PFSK-1 (cell line): Measurements from ENCODE around the gene TMEM80.

Experiments
- FOXP2 ChIP-seq: optimal IDR thresholded peaks from 2 replicates; pipeline ENCODE3; 2011; ENCODE audit warnings: borderline replicate concordance, control low read depth, inconsistent platforms; ENCODE audit not compliant: insufficient read depth; ENCODE audit errors: extremely low read length, extremely low read depth
- POLR2AphosphoS5 ChIP-seq: IDR thresholded peaks from 2 replicates; pipeline ENCODE4 v1.6.1; 2012; ENCODE audit warnings: low read depth, mild to moderate bottlenecking, control low read depth, low read length, moderate library complexity
- SIN3A ChIP-seq: IDR thresholded peaks from 2 replicates; pipeline ENCODE4 v1.6.1; 2012; ENCODE audit warnings: mild to moderate bottlenecking, low read length, moderate library complexity, borderline replicate concordance; ENCODE audit not compliant: insufficient read depth
- TAF1 ChIP-seq: IDR thresholded peaks from 2 replicates; pipeline ENCODE4 v1.6.1; 2012; ENCODE audit warnings: low read length, control low read depth, borderline replicate concordance; ENCODE audit not compliant: insufficient read depth
- TF ChIP-seq, protein P1 (sequence below), 2 experiments: IDR thresholded peaks; 2 replicates each; pipeline versions ENCODE4 v1.6.1 to v1.8.0; 2011 to 2012; ENCODE audit warnings: low read depth in 2 of 2, low read length in 2 of 2, control low read depth in 1 of 2, inconsistent platforms in 1 of 2, mild to moderate bottlenecking in 1 of 2, moderate library complexity in 1 of 2; ENCODE audit not compliant: insufficient read depth in 1 of 2

Gene TMEM80

GRCh38 chr11:659532-660085, 36.0 kb upstream of the TMEM80 start:
- TF ChIP-seq, protein P1, sequence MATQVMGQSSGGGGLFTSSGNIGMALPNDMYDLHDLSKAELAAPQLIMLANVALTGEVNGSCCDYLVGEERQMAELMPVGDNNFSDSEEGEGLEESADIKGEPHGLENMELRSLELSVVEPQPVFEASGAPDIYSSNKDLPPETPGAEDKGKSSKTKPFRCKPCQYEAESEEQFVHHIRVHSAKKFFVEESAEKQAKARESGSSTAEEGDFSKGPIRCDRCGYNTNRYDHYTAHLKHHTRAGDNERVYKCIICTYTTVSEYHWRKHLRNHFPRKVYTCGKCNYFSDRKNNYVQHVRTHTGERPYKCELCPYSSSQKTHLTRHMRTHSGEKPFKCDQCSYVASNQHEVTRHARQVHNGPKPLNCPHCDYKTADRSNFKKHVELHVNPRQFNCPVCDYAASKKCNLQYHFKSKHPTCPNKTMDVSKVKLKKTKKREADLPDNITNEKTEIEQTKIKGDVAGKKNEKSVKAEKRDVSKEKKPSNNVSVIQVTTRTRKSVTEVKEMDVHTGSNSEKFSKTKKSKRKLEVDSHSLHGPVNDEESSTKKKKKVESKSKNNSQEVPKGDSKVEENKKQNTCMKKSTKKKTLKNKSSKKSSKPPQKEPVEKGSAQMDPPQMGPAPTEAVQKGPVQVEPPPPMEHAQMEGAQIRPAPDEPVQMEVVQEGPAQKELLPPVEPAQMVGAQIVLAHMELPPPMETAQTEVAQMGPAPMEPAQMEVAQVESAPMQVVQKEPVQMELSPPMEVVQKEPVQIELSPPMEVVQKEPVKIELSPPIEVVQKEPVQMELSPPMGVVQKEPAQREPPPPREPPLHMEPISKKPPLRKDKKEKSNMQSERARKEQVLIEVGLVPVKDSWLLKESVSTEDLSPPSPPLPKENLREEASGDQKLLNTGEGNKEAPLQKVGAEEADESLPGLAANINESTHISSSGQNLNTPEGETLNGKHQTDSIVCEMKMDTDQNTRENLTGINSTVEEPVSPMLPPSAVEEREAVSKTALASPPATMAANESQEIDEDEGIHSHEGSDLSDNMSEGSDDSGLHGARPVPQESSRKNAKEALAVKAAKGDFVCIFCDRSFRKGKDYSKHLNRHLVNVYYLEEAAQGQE (IDR thresholded peaks at IDR 0.05; ENCODE audit: insufficient read depth in 1 of 2, low read depth in 2 of 2, low read length in 2 of 2): no peak
- TF ChIP-seq POLR2AphosphoS5 (no peak), SIN3A (no peak), FOXP2 (no peak), TAF1 (no peak)

GRCh38 chr11:660281-660680, 35.3 kb upstream of the TMEM80 start:
- TF ChIP-seq POLR2AphosphoS5 (no peak), SIN3A (no peak), FOXP2 (no peak), TAF1 (no peak)
- TF ChIP-seq, protein P1 (IDR thresholded peaks at IDR 0.05; ENCODE audit: insufficient read depth in 1 of 2, low read depth in 2 of 2, low read length in 2 of 2): no peak

GRCh38 chr11:660681-661444, 34.8 kb upstream of the TMEM80 start:
- TF ChIP-seq FOXP2 (no peak), TAF1 (no peak), POLR2AphosphoS5 (no peak), SIN3A (no peak)
- TF ChIP-seq, protein P1 (IDR thresholded peaks at IDR 0.05; ENCODE audit: insufficient read depth in 1 of 2, low read depth in 2 of 2, low read length in 2 of 2): no peak

GRCh38 chr11:662689-663274, 32.8 kb upstream of the TMEM80 start:
- peak; percentile 64 for TF ChIP-seq FOXP2
- no peak for TF ChIP-seq POLR2AphosphoS5
- TF ChIP-seq, protein P1 (IDR thresholded peaks at IDR 0.05; ENCODE audit: insufficient read depth in 1 of 2, low read depth in 2 of 2, low read length in 2 of 2): no peak
- no peak for TF ChIP-seq TAF1
- no peak for TF ChIP-seq SIN3A
